Activated T-cell treated with anti-CD3 and anti-CD28 coated beads, Interleukin-2, amount 50 U/mL, for 4 hours (primary cell): ENCODE measurements around the gene ARMC12. TPM values are rescaled to one million over a fixed set of nuclear protein-coding genes. Genes with fewer than 3 reads are reported as not detected.

Experiments used
- ATAC-seq, 2 donors: fragments of 200-7000 bp; cut with Tn5 transposase; one replicate each; pipeline ENCODE4 v1.10.0; 2021
- DNase-seq: peaks from one replicate; pipeline ENCODE4 v3.0.0-alpha.2; 2020
- H3K27me3 Mint-ChIP-seq: one replicate; pipeline ENCODE4 v1.8.0; 2021; ENCODE audit warnings: low read depth, mixed read lengths
- H3K36me3 Mint-ChIP-seq: one replicate; pipeline ENCODE4 v1.8.0; 2022; ENCODE audit warnings: mixed read lengths; ENCODE audit not compliant: insufficient read depth
- H3K4me1 Mint-ChIP-seq: one replicate; pipeline ENCODE4 v1.8.0; 2021; ENCODE audit warnings: low read depth, mixed read lengths
- H3K4me3 Mint-ChIP-seq: one replicate; pipeline ENCODE4 v1.8.0; 2021; ENCODE audit warnings: mild to moderate bottlenecking, moderate library complexity, mixed read lengths
- H3K9me3 Mint-ChIP-seq: one replicate; pipeline ENCODE4 v1.8.0; 2021; ENCODE audit warnings: mixed read lengths
- total RNA-seq, 3 donors: library from RNA; stranded (reverse); gene quantifications; one replicate each; pipeline ENCODE4 v1.2.1, GENCODE V29; 2021

The ARMC12 gene
- total RNA-seq, 3 donors from 2014 or later: 0.32 to 0.43 TPM; not detected in 1

- ATAC-seq: peak; percentile 25 to 26
- Mint-ChIP-seq H3K4me3 (no peak overlapping the region), H3K9me3 (no peaks in the 10 kb centered on the region), H3K36me3 (no peaks in the 10 kb centered on the region), H3K27me3 (no peaks in the 10 kb centered on the region), H3K4me1 (peaks cover 46% of the 10 kb centered on the region)
- peak; percentile 85 for DNase-seq
Measured at GRCh38 chr6:35736253-35736894, 458 bp upstream of the ARMC12 start.

DNA sequence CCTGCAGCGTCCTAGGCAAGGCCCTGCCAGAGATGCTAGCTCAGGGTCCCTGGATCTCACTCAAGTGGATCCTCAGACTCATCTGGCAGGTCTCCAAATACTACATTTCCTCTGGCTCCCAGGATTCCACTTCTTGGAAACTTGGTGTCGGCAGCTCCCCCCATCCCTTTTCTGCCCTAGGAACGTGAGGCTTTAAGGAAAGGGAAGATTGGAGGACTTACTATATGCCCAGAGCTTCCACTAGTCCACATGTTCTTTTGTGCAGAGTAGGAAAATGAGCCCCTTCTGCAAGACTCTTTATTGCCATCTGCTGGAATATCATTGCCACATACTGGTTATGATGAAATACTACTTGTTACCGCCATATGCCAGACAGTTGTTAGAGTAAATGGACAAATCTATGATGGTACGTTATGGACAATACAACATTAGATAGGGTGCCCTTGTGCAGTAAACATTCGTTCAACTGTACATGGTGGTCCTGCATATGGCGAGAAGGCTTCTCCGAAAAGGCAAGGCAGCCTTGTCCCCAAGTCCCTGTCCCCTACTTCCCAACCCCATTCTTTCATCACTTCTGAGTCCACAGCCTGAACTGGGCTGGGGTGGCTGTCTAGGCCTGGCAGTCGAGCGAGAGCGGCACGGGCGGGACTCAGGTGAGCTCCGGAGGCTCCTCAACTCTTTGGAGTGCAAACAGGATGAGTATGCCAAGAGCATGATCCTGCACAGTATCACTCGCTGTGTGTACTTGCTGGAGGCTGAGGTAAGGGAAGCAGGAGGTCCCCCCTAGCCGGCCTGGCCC is 780 bp downstream of the ARMC12 start:
- Mint-ChIP-seq H3K4me3 (peak overlapping the region; percentile 44), H3K27me3 (no peaks in the 10 kb centered on the region), H3K36me3 (no peaks in the 10 kb centered on the region), H3K4me1 (peaks cover 39% of the 10 kb centered on the region), H3K9me3 (no peaks in the 10 kb centered on the region)
- DNase-seq: no peak
- peak; percentile 58 to 73 for ATAC-seq

DNA sequence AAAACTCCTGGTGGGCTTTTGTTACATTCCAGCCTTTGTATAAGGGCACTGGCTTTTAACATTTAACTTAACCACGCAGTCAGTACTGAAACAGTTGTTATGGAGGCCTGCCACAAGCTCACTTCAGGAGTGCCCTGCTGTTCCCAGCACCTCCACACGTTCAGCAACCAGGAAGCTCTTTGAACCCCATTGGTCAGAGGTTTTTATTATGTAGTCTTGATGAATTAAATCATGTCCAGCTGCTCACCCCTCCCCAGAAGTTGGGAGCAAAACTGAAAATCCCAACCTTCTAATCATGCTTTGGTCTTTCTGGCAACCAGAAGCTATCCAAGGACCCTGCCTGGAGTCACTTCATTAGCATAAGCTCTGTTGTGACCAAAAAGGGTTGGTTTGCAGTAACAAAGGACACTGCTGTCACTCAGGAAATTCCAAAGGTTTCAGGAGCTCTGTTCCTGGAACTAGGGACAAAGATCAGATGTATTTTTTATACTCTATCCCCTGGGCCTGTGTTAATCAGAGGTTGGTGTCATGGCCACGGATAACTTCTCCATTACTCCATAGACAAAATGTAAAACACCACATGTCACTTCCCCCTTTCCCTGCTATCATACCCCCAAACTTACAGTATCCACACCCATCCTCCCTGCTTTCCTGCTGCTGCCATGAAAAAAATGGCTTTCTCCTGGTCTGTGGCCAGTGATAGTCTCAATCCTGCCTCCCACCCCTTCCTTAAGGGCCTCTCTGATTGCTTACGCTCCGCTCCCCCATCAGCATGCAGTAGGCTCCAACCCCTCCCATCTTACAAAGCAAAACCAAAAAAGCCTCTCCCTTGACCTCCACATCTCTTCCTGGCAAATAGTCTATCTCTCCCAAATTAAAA is 3.1 kb downstream of the ARMC12 start:
- H3K4me1 Mint-ChIP-seq: peaks cover 24% of the 10 kb centered on the region
- no peaks in the 10 kb centered on the region for H3K36me3 Mint-ChIP-seq
- no peaks in the 10 kb centered on the region for H3K9me3 Mint-ChIP-seq
- ATAC-seq (no peak), DNase-seq (no peak)
- no peak overlapping the region for H3K4me3 Mint-ChIP-seq
- H3K27me3 Mint-ChIP-seq: no peaks in the 10 kb centered on the region

GRCh38 chr6:35742842-35743241 is 6.0 kb downstream of the ARMC12 start:
- H3K27me3 Mint-ChIP-seq: no peaks in the 10 kb centered on the region
- H3K36me3 Mint-ChIP-seq: no peaks in the 10 kb centered on the region
- H3K9me3 Mint-ChIP-seq: peaks cover 5% of the 10 kb centered on the region
- DNase-seq: no peak
- no peaks in the 10 kb centered on the region for H3K4me1 Mint-ChIP-seq
- ATAC-seq: no peak
- no peak overlapping the region for H3K4me3 Mint-ChIP-seq

DNA sequence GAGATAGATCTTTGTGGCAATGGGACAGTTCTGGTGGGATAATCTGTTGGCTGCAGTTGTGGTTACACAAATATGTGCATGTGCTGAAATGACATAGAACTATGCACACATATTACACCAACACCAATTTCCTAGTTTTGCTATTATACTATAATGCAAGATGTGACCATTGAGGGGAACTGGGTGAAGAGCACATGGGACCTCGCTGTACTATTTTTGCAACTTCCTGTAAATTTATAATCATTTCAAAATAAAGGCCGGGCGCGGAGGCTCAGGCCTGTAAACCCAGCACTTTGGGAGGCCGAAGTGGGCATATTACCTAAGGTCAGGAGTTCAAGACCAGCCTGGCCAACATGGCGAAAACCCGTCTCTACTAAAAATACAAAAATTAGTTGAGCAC is 8.7 kb downstream of the ARMC12 start:
- Mint-ChIP-seq H3K4me3 (no peak overlapping the region), H3K9me3 (peaks cover 7% of the 10 kb centered on the region), H3K36me3 (no peaks in the 10 kb centered on the region), H3K4me1 (no peaks in the 10 kb centered on the region), H3K27me3 (no peaks in the 10 kb centered on the region)
- DNase-seq (no peak), ATAC-seq (no peak)

GRCh38 chr6:35746516-35746915 is 9.7 kb downstream of the ARMC12 start:
- Mint-ChIP-seq H3K4me3 (no peak overlapping the region), H3K27me3 (no peaks in the 10 kb centered on the region), H3K9me3 (peaks cover 7% of the 10 kb centered on the region), H3K4me1 (no peaks in the 10 kb centered on the region), H3K36me3 (no peaks in the 10 kb centered on the region)
- no peak for DNase-seq
- ATAC-seq: no peak

DNA sequence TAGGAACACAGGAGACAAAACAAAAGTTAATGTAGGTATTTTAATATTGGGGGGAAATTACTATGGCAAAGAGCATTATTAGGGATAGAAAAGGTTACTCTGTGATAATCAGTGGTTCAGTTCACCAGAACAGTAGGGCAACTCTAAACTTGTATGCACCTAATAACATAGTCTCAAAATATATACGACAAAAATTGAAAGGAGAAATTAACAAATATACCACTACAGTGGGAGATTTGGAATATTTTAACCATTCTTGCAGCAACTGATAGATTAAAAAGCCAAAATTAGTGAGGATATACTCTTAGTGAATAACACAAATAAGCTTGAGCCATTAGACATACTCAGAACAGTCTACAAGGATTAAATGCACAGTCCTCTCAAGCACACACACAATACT is 11.0 kb downstream of the ARMC12 start:
- DNase-seq (no peak), ATAC-seq (no peak)
- Mint-ChIP-seq H3K4me1 (no peaks in the 10 kb centered on the region), H3K36me3 (no peaks in the 10 kb centered on the region), H3K4me3 (no peak overlapping the region), H3K9me3 (peaks cover 7% of the 10 kb centered on the region), H3K27me3 (no peaks in the 10 kb centered on the region)

DNA sequence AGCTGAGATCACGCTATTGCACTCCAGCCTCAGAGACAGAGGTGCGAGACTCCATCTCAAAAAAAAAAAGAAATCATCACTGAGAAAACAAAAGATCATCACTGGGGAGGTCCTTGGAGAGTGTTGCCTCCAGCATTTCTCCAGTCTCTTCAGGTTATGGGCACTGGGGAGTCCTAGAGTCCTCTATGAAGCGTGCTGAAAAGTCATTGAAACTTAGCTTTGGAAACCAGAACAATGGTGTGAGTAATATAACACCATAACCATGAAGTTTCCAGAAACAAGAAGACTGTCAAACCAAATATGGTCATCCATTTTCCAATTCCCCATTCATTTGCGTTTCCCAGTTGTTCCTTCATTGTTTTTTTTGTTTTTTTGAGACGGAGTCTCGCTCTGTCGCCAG is 13.7 kb downstream of the ARMC12 start:
- Mint-ChIP-seq H3K4me3 (no peak overlapping the region), H3K27me3 (no peaks in the 10 kb centered on the region), H3K4me1 (no peaks in the 10 kb centered on the region), H3K36me3 (no peaks in the 10 kb centered on the region), H3K9me3 (peaks cover 7% of the 10 kb centered on the region)
- DNase-seq (no peak), ATAC-seq (peak in 1 of 2 donors; percentile 50)

GRCh38 chr6:35751594-35751993 is 14.8 kb downstream of the ARMC12 start:
- no peak for DNase-seq
- Mint-ChIP-seq H3K27me3 (no peaks in the 10 kb centered on the region), H3K36me3 (no peaks in the 10 kb centered on the region), H3K9me3 (peaks cover 7% of the 10 kb centered on the region), H3K4me3 (no peak overlapping the region), H3K4me1 (no peaks in the 10 kb centered on the region)
- peak; percentile 67 to 79 for ATAC-seq

DNA sequence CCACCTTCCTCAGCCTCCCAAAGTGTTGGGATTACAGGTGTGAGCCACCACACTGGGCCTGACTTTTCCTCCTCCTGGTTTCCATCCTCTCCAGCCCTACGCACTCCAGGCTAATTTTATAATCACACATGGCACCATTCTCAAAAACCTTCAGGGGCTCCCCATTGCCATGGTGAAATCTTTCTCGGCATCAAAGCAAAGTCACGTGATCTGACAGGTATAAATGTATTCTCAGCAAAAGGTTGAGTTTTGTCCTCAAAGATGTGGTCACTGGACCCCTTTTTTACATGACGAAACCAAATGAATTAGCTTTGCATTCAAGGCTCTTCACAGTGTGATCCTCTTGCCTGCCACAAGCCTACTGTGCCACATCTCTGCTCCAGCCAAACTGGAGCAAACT is 15.5 kb downstream of the ARMC12 start:
- no peak for DNase-seq
- Mint-ChIP-seq H3K4me3 (no peak overlapping the region), H3K9me3 (peaks cover 7% of the 10 kb centered on the region), H3K36me3 (no peaks in the 10 kb centered on the region), H3K27me3 (peaks cover 2% of the 10 kb centered on the region), H3K4me1 (no peaks in the 10 kb centered on the region)
- ATAC-seq: no peak

DNA sequence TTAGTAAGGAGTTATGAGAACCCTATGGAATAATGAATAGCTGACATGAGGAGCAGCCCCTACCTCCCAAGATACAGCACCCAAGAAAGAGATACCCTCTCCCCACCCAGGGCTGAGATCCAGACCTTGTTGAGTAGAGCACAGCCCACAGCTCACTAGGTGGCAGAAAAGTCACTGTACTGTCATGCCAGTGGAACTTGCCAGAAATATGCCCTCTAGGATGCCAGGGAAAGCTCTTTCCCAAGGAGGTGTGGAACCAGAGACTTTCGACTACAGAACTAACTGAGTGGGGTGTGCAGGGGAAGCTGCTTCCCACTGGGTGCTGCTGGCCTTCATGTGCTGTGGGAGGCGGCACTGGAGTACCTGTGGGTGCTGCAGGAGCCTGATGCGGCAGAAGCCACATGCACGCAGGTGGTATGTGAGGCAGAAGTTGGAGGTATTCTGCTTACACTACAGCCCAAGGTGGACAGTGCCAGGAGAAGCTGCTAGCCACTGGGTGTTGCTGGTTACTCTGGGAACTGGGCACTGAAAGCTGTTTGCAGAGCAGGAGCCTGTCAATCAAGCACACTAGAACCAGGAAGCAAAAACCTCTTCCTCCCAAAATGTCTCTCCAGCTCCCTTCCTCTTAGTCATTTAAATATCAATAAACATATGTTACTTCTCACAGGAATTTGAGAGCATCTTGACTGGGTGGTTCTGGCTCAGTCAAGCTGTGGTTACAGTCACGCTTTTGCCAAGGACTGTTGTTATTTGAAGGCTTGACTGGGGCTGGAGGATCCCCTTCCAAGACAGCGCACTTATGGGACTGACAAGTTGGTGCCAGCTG is 17.8 kb downstream of the ARMC12 start:
- no peaks in the 10 kb centered on the region for H3K9me3 Mint-ChIP-seq

DNA sequence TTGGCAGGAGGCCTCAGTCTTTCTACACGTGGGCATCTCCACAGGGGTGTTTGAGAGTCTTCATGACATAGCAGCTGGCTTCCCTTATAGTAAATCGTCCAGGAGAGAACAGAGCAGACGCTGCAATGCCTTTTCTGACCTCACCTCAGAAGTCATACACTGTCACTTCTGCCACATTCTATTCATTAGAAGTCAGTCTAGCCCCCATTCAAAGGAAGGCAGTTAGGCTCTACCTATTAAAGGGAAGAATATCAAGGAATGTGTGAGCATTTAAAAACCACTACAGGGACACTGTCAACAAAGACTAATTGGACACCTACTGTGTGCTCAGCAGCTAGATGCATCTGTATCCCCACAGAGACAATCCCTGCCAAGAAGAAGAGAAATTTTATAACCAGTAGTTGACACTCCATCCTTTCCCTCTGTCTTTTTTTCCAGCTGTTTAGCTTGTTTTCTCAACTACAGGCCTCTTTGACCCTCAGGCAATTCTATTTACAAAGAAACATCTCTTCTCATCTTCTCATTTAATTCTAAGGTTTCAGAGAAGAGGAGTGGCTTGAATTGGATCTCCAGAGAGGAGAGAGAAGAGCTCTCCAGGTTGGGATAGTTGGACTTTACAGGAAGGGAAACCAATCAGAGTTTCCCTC is 18.6 kb downstream of the ARMC12 start:
- ATAC-seq (no peak), DNase-seq (no peak)
- H3K4me3 Mint-ChIP-seq: no peak overlapping the region
- no peaks in the 10 kb centered on the region for H3K36me3 Mint-ChIP-seq
- H3K27me3 Mint-ChIP-seq: peaks cover 22% of the 10 kb centered on the region
- no peaks in the 10 kb centered on the region for H3K4me1 Mint-ChIP-seq
- H3K9me3 Mint-ChIP-seq: no peaks in the 10 kb centered on the region

More for the DNA sequence above, 17.8 kb downstream of the ARMC12 start:
- peaks cover 16% of the 10 kb centered on the region for H3K27me3 Mint-ChIP-seq
- no peaks in the 10 kb centered on the region for H3K4me1 Mint-ChIP-seq
- no peak for DNase-seq
- no peak overlapping the region for H3K4me3 Mint-ChIP-seq
- no peak for ATAC-seq
- no peaks in the 10 kb centered on the region for H3K36me3 Mint-ChIP-seq

- ATAC-seq (no peak), DNase-seq (no peak)
- Mint-ChIP-seq H3K4me1 (no peaks in the 10 kb centered on the region), H3K36me3 (no peaks in the 10 kb centered on the region), H3K4me3 (no peak overlapping the region), H3K27me3 (peaks cover 40% of the 10 kb centered on the region), H3K9me3 (no peaks in the 10 kb centered on the region)
Measured at GRCh38 chr6:35757456-35758123, 20.8 kb downstream of the ARMC12 start.
